K562 (cell line): ENCODE data around the gene MYMK. TPM values are rescaled to one million over a fixed set of nuclear protein-coding genes. Genes with fewer than 3 reads are reported as not detected.

ENCODE experiments used
- CBX3 ChIP-seq, 2 experiments: IDR thresholded peaks; 1 replicate in 1 of 2; 2 replicates in 1 of 2; pipeline ENCODE4 v1.6.1; 2012; ENCODE audit warnings: inconsistent platforms in 2 of 2, low read length in 2 of 2, borderline replicate concordance in 1 of 2, control low read depth in 1 of 2
- MEF2D ChIP-seq: conservative IDR thresholded peaks from 2 replicates; pipeline ENCODE4 v1.6.1; 2016; ENCODE audit warnings: low read depth, missing genetic modification characterization, missing compliant biosample characterization
- TAL1 ChIP-seq: fragments of 450-650 bp; IDR thresholded peaks from 2 replicates; pipeline ENCODE4 v1.6.1; 2016; ENCODE audit warnings: mild to moderate bottlenecking
- ZFP30 ChIP-seq: fragments of 250-450 bp; sonication (Bioruptor Pico); IDR thresholded peaks from 2 replicates; pipeline ENCODE4 v1.8.0; 2022; ENCODE audit warnings: moderate library complexity, mild to moderate bottlenecking, inconsistent platforms, borderline replicate concordance
- ZNF41 ChIP-seq: fragments of 250-450 bp; sonication (Bioruptor Pico); conservative IDR thresholded peaks from 2 replicates; pipeline ENCODE4 v1.4.0; 2020; ENCODE audit warnings: mild to moderate bottlenecking
- polyA plus RNA-seq, 8 experiments: library from polyadenylated mRNA; depleted of rRNA in 4 of 8; stranded (reverse) in 5 of 8; unstranded in 3 of 8; fragments of >200 nt; fragmentation: Nextera tagmentation in 2 of 8; fragmentation: Illumina TruSeq in 1 of 8; extraction: Ambion mirVana in 2 of 8; extraction: Trizol in 1 of 8; gene quantifications; 2 replicates each; pipeline versions ENCODE4 v1.2.1 to v1.2.3, GENCODE V29; 2011 to 2014; ENCODE audit warnings: inconsistent platforms in 1 of 8, missing spikeins in 1 of 8
- total RNA-seq, 7 experiments: library from RNA; depleted of rRNA in 6 of 7; stranded (reverse); fragments of >200 nt in 6 of 7; fragmentation: Illumina TruSeq in 2 of 7; extraction: Trizol in 2 of 7; gene quantifications; 2 replicates each; pipeline versions ENCODE4 v1.2.1 to v1.2.3, GENCODE V29; 2011 to 2021; ENCODE audit warnings: low replicate concordance in 1 of 7
- TF ChIP-seq, protein P1 (sequence below): fragments of 150-350 bp; conservative IDR thresholded peaks from 2 replicates; pipeline ENCODE4 v1.6.1; 2014; ENCODE audit warnings: low read length
- TF ChIP-seq, protein P2 (sequence below), 2 experiments: fragments of 450-650 bp in 1 of 2; IDR thresholded peaks; 2 replicates each; pipeline ENCODE4 v1.6.1; 2011 to 2017; ENCODE audit warnings: low read depth in 2 of 2, antibody characterized with exemption in 1 of 2, borderline replicate concordance in 1 of 2, low read length in 1 of 2, mild to moderate bottlenecking in 1 of 2, mixed read lengths in 1 of 2; ENCODE audit not compliant: control insufficient read depth in 1 of 2
- TF ChIP-seq, protein P3 (sequence below), 2 experiments: fragments of 450-650 bp; IDR thresholded peaks; 2 replicates each; pipeline ENCODE4 v1.6.1; 2018; ENCODE audit warnings: mild to moderate bottlenecking in 2 of 2, low read depth in 1 of 2; ENCODE audit not compliant: partially characterized antibody in 2 of 2
- TF ChIP-seq, protein P4 (sequence below): IDR thresholded peaks from 2 replicates; pipeline ENCODE4 v1.6.1; 2011; ENCODE audit not compliant: insufficient read length; ENCODE audit errors: extremely low read depth

The MYMK gene
- total and polyA plus RNA-seq, 9 of the 15 experiments (the other 6 are each of a cell fraction or from before 2014, with no cell fraction given) = not detected

DNA sequence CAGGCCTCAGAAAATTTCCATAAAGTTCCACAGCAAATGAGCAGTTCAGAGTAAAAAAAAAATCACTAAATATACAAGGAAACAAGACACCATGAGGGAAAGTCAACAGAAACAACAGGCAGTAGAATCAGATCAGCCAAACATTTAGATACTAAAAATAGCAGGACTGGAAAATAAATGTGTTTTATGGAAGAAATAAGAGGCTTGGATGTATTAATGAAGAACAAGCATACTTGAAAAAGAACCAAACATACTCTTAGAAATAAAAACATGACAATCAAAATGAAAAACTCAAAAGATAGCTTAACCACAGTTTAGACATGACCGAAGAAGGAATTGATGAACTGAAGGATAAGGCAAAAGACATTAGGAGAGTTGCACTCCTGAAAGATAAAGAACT, 22.6 kb downstream of the MYMK start (continued):
- TF ChIP-seq, protein P1, sequence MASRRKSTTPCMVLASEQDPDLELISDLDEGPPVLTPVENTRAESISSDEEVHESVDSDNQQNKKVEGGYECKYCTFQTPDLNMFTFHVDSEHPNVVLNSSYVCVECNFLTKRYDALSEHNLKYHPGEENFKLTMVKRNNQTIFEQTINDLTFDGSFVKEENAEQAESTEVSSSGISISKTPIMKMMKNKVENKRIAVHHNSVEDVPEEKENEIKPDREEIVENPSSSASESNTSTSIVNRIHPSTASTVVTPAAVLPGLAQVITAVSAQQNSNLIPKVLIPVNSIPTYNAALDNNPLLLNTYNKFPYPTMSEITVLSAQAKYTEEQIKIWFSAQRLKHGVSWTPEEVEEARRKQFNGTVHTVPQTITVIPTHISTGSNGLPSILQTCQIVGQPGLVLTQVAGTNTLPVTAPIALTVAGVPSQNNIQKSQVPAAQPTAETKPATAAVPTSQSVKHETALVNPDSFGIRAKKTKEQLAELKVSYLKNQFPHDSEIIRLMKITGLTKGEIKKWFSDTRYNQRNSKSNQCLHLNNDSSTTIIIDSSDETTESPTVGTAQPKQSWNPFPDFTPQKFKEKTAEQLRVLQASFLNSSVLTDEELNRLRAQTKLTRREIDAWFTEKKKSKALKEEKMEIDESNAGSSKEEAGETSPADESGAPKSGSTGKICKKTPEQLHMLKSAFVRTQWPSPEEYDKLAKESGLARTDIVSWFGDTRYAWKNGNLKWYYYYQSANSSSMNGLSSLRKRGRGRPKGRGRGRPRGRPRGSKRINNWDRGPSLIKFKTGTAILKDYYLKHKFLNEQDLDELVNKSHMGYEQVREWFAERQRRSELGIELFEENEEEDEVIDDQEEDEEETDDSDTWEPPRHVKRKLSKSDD = no peak
- TF ChIP-seq, protein P2, sequence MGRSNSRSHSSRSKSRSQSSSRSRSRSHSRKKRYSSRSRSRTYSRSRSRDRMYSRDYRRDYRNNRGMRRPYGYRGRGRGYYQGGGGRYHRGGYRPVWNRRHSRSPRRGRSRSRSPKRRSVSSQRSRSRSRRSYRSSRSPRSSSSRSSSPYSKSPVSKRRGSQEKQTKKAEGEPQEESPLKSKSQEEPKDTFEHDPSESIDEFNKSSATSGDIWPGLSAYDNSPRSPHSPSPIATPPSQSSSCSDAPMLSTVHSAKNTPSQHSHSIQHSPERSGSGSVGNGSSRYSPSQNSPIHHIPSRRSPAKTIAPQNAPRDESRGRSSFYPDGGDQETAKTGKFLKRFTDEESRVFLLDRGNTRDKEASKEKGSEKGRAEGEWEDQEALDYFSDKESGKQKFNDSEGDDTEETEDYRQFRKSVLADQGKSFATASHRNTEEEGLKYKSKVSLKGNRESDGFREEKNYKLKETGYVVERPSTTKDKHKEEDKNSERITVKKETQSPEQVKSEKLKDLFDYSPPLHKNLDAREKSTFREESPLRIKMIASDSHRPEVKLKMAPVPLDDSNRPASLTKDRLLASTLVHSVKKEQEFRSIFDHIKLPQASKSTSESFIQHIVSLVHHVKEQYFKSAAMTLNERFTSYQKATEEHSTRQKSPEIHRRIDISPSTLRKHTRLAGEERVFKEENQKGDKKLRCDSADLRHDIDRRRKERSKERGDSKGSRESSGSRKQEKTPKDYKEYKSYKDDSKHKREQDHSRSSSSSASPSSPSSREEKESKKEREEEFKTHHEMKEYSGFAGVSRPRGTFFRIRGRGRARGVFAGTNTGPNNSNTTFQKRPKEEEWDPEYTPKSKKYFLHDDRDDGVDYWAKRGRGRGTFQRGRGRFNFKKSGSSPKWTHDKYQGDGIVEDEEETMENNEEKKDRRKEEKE (IDR thresholded peaks at IDR 0.05; ENCODE audit: borderline replicate concordance in 1 of 2, control insufficient read depth in 1 of 2, low read depth in 2 of 2, low read length in 1 of 2) = no peak
- TF ChIP-seq TAL1 = no peak
- peak; percentile 80 for TF ChIP-seq MEF2D (tag)
- peak in 1 of 2 experiments; percentile 84; a peak in 2 of 3 replicates for TF ChIP-seq CBX3 (IDR thresholded peaks at IDR 0.05; ENCODE audit: borderline replicate concordance in 1 of 2, low read length in 2 of 2)
- TF ChIP-seq ZFP30 (CRISPR knock-in tag) = peak; percentile 74; the same call in 1 of the 2 replicates
- peak; percentile 98 for TF ChIP-seq ZNF41 (CRISPR knock-in tag)
- TF ChIP-seq, protein P3, sequence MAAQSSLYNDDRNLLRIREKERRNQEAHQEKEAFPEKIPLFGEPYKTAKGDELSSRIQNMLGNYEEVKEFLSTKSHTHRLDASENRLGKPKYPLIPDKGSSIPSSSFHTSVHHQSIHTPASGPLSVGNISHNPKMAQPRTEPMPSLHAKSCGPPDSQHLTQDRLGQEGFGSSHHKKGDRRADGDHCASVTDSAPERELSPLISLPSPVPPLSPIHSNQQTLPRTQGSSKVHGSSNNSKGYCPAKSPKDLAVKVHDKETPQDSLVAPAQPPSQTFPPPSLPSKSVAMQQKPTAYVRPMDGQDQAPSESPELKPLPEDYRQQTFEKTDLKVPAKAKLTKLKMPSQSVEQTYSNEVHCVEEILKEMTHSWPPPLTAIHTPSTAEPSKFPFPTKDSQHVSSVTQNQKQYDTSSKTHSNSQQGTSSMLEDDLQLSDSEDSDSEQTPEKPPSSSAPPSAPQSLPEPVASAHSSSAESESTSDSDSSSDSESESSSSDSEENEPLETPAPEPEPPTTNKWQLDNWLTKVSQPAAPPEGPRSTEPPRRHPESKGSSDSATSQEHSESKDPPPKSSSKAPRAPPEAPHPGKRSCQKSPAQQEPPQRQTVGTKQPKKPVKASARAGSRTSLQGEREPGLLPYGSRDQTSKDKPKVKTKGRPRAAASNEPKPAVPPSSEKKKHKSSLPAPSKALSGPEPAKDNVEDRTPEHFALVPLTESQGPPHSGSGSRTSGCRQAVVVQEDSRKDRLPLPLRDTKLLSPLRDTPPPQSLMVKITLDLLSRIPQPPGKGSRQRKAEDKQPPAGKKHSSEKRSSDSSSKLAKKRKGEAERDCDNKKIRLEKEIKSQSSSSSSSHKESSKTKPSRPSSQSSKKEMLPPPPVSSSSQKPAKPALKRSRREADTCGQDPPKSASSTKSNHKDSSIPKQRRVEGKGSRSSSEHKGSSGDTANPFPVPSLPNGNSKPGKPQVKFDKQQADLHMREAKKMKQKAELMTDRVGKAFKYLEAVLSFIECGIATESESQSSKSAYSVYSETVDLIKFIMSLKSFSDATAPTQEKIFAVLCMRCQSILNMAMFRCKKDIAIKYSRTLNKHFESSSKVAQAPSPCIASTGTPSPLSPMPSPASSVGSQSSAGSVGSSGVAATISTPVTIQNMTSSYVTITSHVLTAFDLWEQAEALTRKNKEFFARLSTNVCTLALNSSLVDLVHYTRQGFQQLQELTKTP (IDR thresholded peaks at IDR 0.05; ENCODE audit: low read depth in 1 of 2, partially characterized antibody in 2 of 2) = peak in 1 of 2 experiments; percentile 95
- TF ChIP-seq, protein P4, sequence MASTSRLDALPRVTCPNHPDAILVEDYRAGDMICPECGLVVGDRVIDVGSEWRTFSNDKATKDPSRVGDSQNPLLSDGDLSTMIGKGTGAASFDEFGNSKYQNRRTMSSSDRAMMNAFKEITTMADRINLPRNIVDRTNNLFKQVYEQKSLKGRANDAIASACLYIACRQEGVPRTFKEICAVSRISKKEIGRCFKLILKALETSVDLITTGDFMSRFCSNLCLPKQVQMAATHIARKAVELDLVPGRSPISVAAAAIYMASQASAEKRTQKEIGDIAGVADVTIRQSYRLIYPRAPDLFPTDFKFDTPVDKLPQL = no peak
